GM12878 (cell line): ENCODE measurements around the gene ADK. TPM values are rescaled to one million over a fixed set of nuclear protein-coding genes. Genes with fewer than 3 reads are reported as not detected.
"Not testable (repeated sequence)": the region's sequence is repeated elsewhere in the genome, so short reads cannot be mapped to it uniquely, and the experiment has no call there.

Experiments used
- ATAC-seq: fragments of 200-7000 bp; cut with Tn5 transposase; 3 replicates; pipeline ENCODE4 v1.9.1; 2020; ENCODE audit warnings: mild to moderate bottlenecking, moderate library complexity
- BruUV-seq: library from RNA; stranded (reverse); fragments of 400-500 nt; replicated peaks from 2 replicates; lab custom pipeline; 2021; lab: Mats Ljungman, UMichigan
- CTCF ChIA-PET: fragments of 300-600 bp; sonication (Branson Sonifier 250); formaldehyde crosslinking; extraction: SDS; loops from one replicate; lab custom pipeline; 2021; ENCODE audit warnings: inconsistent platforms; lab: Yijun Ruan, JAX
- POLR2A ChIA-PET: fragments of 350-600 bp; formaldehyde crosslinking; extraction: SDS; loops from one replicate; lab custom pipeline; 2021; ENCODE audit warnings: inconsistent platforms; lab: Charles Lee
- RAD21 ChIA-PET: fragments of 300-600 bp; sonication (Branson Sonifier 250); formaldehyde crosslinking; loops from one replicate; lab custom pipeline; 2023; ENCODE audit warnings: antibody characterized with exemption; ENCODE audit not compliant: unreplicated experiment; lab: Charles Lee
- SMC1A ChIA-PET: fragments of 300-600 bp; sonication (Branson Sonifier 250); formaldehyde crosslinking; loops from one replicate; lab custom pipeline; 2023; ENCODE audit not compliant: unreplicated experiment, uncharacterized antibody; lab: Charles Lee
- DNase-seq: peaks from one replicate; pipeline ENCODE4 v3.0.0-alpha.2; 2011; ENCODE audit warnings: low read depth, low spot score
- FAIRE-seq: peaks from 3 replicates; lab custom pipeline; 2011; peaks lifted over from hg19 to GRCh38; lab: Jason Lieb, UNC
- H2AFZ ChIP-seq: 2 replicates; pipeline ENCODE4 v1.6.0; 2011; ENCODE audit warnings: low read depth, low read length, control low read depth; ENCODE audit not compliant: control insufficient read depth
- H3K27ac ChIP-seq: 2 replicates; pipeline ENCODE4 v1.5.1; 2011; ENCODE audit warnings: control low read depth; ENCODE audit not compliant: control insufficient read depth, insufficient read depth
- H3K27me3 ChIP-seq, 2 experiments: replicated peaks in 1 of 2; 2 replicates each; pipeline versions ENCODE4 v1.6.0 to v1.6.1; 2011; ENCODE audit warnings: low read length in 1 of 2; ENCODE audit not compliant: control insufficient read depth in 2 of 2, insufficient read depth in 2 of 2
- H3K36me3 ChIP-seq, 2 experiments: 2 replicates each; pipeline ENCODE4 v1.5.1; 2011; ENCODE audit warnings: low read length in 1 of 2; ENCODE audit not compliant: control insufficient read depth in 2 of 2, insufficient read depth in 2 of 2
- H3K4me1 ChIP-seq: 2 replicates; pipeline ENCODE4 v1.6.1; 2011; ENCODE audit warnings: mild to moderate bottlenecking, low read length, moderate library complexity, mixed read lengths; ENCODE audit not compliant: control insufficient read depth, insufficient read depth
- H3K4me2 ChIP-seq: 2 replicates; pipeline ENCODE4 v1.6.0; 2011; ENCODE audit warnings: control low read depth; ENCODE audit not compliant: control insufficient read depth, insufficient read depth
- H3K4me3 ChIP-seq: fragments of 200-600 bp; sonication (generic); 2 replicates; pipeline ENCODE4 v1.5.1; 2016
- H3K79me2 ChIP-seq: 2 replicates; pipeline ENCODE4 v1.6.0; 2011; ENCODE audit warnings: low read length; ENCODE audit not compliant: control insufficient read depth, insufficient read depth
- H3K9ac ChIP-seq: 2 replicates; pipeline ENCODE4 v1.8.0; 2011; ENCODE audit warnings: low read length, control low read depth, mixed read lengths; ENCODE audit not compliant: control insufficient read depth, insufficient read depth
- H3K9me3 ChIP-seq: replicated peaks from 3 replicates; pipeline ENCODE4 v1.5.1; 2011; ENCODE audit warnings: mild to moderate bottlenecking, low read length; ENCODE audit not compliant: control insufficient read depth, insufficient read depth
- H4K20me1 ChIP-seq: 2 replicates; pipeline ENCODE4 v1.6.0; 2011; ENCODE audit not compliant: control insufficient read depth, insufficient read depth
- ZBTB33 ChIP-seq: fragments of 450-650 bp; IDR thresholded peaks from 2 replicates; pipeline ENCODE4 v1.6.1; 2017; ENCODE audit warnings: mild to moderate bottlenecking
- WGBS: methylation state at CpG from one replicate; pipeline ENCODE4 v1.1.6; 2016; ENCODE audit warnings: low lambda C conversion rate; ENCODE audit not compliant: insufficient replicate concordance, insufficient coverage; ENCODE audit errors: missing lambda C conversion rate; 5-methylcytosine and 5-hydroxymethylcytosine counted together
- in situ Hi-C: fragments of 300-500 bp; cut with MboI; formaldehyde crosslinking; loops from 9 replicates; pipeline ENCODE4 v1.14.3; 2018; ENCODE audit warnings: mixed read lengths
- intact Hi-C: fragments of 100-400 bp; cut with micrococcal nuclease; formaldehyde crosslinking; loops from one replicate; pipeline ENCODE4 v1.14.2; 2022; ENCODE audit not compliant: unreplicated experiment
- polyA plus RNA-seq, 11 experiments: library from polyadenylated mRNA; depleted of rRNA in 4 of 11; unstranded in 6 of 11; stranded (reverse) in 5 of 11; fragments of >200 nt; fragmentation: Nextera tagmentation in 4 of 11; fragmentation: Illumina TruSeq in 1 of 11; extraction: Ambion mirVana in 4 of 11; extraction: Trizol in 1 of 11; gene quantifications; 1 replicate in 1 of 11; 2 replicates in 10 of 11; pipeline versions ENCODE4 v1.2.1 to v1.2.3, GENCODE V29; 2011 to 2016; ENCODE audit warnings: inconsistent platforms in 2 of 11, missing spikeins in 2 of 11, low read depth in 1 of 11
- total RNA-seq, 4 experiments: library from RNA; depleted of rRNA in 3 of 4; stranded (reverse); fragments of >200 nt in 3 of 4; fragmentation: Illumina TruSeq in 1 of 4; extraction: Trizol in 1 of 4; gene quantifications; 2 replicates each; pipeline versions ENCODE4 v1.2.1 to v1.2.3, GENCODE V29; 2013 to 2021

ADK gene
- total and polyA plus RNA-seq, 10 of the 15 experiments (the other 5 are each of a cell fraction or from before 2014, with no cell fraction given) = 42.0 to 151 (median 81.6) TPM

GRCh38 chr10:74496276-74496675, 345.3 kb downstream of the ADK start:
- CTCF ChIA-PET, H3K4me3 ChIP-seq, H3K4me1 ChIP-seq, H3K79me2 ChIP-seq, H3K9ac ChIP-seq, H3K9me3 ChIP-seq, POLR2A ChIA-PET, in situ Hi-C loops, H3K27ac ChIP-seq, SMC1A ChIA-PET, RAD21 ChIA-PET, DNase-seq, BruUV-seq, FAIRE-seq, H2AFZ ChIP-seq, H3K27me3 ChIP-seq, H3K4me2 ChIP-seq, intact Hi-C loops, H4K20me1 ChIP-seq, ATAC-seq, H3K36me3 ChIP-seq: not testable (repeated sequence)
- 98% methylated on average over 3 of the region's 3 CpGs for WGBS
- peak; percentile 90 for TF ChIP-seq ZBTB33

- POLR2A ChIA-PET = interaction anchor here (0.8 kb wide), 1 partner anchor 10 kb away, joined by 3 read pairs; no protein-coding TSS in a partner anchor
- H3K4me3 ChIP-seq, H3K36me3 ChIP-seq, H3K27ac ChIP-seq, FAIRE-seq, H3K9me3 ChIP-seq, RAD21 ChIA-PET, H3K9ac ChIP-seq, SMC1A ChIA-PET, DNase-seq, H3K79me2 ChIP-seq, H3K4me1 ChIP-seq, H2AFZ ChIP-seq, ATAC-seq, H4K20me1 ChIP-seq, BruUV-seq, intact Hi-C loops, CTCF ChIA-PET, in situ Hi-C loops, H3K27me3 ChIP-seq, H3K4me2 ChIP-seq: not testable (repeated sequence)
Observed at GRCh38 chr10:74498664-74499063, 347.6 kb downstream of the ADK start.
